GM19324 (cell line): ENCODE measurements around the gene DPF1.
"Not testable (repeated sequence)": the region's sequence is repeated elsewhere in the genome, so short reads cannot be mapped to it uniquely, and the experiment has no call there.

Experiments used
- ATAC-seq: cut with Tn5 transposase; IDR thresholded peaks from one replicate; pipeline ENCODE4 v1.9.1; 2021; ENCODE audit warnings: mild to moderate bottlenecking, moderate library complexity; ENCODE audit not compliant: unreplicated experiment, low FRiP score

DPF1 gene

DNA sequence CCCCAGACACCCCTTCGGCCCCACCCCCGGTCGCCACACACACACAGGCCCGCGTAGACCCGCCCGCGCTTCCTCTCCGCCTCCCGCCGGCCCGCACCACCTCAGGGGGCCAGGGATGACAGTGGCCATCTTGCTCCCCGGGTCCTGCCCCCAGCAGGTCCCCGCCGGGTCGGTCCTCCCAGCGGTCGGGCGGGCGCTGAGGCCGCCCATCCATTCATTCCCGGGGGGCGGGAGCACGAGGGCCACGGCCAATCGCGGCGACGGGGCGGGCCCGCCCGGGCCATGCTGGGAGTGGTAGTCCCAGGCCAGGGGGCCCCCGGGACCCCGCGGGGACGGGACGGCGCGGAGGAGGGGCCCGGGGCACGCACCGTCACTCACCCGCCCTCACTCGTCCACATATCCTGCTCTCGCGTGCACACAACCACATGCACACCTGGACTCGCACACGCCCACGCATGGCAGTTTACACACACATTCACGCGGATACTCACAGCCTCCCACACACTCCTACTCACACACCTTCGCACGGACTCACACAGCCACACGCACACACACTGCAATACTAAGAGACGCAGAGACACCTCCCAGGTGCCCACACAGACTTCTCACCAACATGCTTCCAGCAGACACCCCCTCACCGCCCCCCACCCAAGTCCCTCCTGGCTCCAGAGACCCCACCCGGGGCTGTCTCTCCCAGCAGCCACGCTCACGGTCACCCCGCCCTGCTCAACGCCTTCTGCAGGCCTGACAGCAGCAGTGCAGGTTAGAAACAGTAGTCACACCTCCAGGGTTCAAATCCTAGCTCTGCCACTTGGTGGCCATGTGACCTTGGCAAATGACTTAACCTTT, at the start of gene DPF1:
Gene DPF1, minus strand, starts transcription at position 209 of the 849 bp plus-strand sequence. Its CDS starts 80 bp downstream, at position 129.
- peak; percentile 58 for ATAC-seq

DNA sequence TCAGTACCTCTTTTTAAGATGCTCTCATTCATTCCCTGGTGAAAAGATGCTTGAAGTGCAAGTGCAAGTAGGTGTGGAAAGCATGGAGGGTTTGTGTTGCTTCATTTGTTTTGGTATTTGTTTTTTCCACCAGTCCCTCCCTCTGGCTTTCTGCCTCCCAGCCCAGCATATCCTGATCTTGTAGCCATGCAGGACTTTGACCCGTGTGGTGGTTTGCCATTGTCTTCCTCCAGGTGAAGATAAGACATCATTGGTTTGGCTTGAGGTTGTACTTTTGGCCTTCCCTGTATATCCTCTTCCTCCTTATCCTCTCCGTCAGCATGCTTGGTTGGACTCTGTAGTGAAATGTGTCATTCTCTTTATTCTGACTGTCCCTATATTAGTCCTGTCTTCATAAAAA, 49.5 kb upstream of the DPF1 start:
- ATAC-seq: no peak

DNA sequence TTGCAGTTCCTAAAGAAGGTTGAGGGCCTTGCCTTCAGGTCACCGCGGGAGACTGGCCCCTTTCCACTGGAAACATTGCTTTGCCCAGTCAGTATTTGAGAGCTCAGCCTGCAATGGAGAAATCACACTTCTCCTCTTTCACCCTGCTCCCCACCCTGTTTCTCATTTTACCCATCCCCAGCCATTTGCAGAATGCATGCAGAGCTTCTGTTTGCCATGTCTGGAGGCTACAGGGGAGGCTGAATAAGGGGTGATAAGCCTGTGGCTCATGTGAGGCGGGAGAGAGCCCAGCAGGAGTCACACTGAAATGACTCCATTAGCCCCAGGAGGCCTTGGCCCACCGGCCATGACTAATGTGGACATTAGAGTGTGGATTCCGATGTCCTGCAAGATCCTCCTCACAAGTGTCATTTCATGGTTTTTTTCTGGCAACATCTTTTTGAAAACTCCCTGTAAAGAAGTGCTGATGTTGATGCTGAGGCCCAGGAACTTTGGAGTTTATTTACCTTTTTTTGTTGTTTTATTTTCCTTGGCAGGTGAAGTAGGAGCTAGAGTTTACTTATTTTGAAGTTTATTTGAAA, 46.7 kb upstream of the DPF1 start:
- no peak for ATAC-seq

DNA sequence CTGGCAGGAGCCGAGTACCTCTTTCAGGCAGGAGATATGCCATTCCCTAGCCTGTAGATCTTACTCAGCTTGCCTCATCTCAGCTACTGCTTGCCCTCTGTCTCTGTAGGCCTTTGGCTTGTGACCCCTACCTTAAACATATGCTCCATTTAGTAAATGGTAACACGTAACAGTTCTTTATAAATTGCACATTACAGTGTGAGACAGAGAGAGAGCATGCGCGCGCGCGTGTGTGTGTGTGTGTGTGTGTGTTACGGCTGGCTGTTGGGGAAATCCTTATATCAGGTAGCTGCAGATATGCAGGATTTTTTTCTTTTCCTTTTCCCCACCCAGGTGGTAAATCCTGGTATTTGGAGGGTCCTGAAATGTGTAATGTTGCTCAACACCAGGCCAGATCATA, 44.5 kb upstream of the DPF1 start:
- no peak for ATAC-seq

DNA sequence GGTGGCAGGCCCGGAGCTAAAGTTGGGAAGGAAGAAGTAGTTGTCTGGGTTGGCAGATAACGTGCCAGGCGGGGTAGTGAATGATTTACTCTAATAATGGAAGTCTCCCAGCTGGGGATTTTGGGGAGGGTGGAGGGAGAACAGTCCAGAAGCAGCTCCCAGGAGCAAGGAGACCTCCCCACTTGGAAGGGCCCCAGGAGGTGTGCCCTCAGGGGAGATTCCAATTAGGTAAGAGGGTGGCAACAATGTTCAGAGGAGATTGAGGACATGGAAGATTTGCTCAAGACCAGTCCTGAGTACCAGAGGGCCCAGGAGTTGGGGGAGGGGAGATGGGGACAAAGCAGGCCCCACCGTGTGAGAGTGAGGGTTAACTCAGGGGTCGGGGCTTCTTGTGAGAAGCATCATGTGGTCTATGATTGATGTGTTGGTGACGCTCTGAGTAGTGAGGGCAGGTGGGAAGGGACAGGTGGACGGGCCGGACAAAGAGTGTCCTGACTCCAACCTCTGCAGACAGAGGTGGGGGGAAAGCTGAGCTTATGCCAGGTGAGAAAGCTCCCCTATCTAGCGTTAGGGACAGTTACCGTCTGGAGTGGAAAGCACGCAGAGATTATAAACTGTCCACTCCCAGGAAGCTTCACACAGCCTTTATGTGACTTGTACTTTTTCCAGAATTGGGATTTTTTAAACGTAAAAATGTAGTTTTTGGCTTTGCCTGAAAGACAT, 43.9 kb upstream of the DPF1 start:
- ATAC-seq: no peak

DNA sequence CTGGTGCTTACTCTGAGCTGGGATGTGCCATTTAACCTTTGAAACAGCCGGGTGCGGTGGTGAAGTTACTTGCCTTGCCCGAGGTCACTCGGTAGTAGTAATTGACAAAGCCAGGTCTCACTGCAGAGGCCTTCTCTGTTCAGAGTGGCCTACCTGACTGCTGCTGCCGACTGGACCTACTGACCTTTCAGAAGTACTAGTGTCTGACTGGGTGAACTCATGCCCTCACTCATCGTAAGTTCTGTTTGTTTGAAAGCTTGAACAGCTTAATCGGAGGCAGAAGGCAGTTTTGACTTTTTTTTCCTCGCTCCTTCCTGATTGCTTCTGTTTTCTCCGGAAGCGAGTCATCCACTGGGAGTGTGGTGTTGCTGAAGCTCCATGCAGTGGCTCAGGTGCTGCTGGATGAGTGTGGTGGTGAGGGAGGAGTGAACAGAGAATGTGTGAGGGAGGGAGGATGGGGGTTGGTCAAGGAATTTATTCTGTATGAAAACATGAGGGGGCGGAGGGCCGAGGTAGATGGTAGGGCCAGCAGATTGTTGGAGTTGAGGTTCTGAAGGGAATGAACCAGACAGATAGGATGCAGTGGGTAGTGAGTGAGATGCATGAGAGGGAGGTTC, 43.1 kb upstream of the DPF1 start:
- ATAC-seq: no peak

DNA sequence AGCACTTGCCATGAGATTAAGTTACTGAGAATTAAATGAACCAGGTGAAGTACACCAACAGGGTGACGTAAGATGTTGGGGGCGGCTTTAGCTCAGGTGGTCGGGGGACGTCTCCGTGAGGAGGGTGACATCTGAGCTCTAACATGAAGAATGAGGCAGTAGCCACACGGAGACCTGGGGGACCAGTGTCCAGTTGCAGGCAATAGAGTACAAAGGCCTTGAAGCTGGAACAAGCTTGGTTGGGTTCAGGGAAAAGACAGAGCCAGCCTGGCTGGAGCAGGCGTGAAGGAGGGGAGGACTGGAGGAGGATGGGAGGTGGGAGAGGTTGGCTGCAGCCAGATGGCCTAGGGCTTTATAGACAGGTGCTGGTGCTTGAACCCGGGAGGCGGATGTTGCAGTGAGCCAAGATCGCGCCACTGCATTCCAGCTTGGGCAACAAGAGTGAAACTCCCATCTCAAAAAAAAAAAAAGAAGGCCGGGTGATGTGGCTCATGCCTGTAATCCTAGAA, 42.0 kb upstream of the DPF1 start:
- no peak for ATAC-seq

DNA sequence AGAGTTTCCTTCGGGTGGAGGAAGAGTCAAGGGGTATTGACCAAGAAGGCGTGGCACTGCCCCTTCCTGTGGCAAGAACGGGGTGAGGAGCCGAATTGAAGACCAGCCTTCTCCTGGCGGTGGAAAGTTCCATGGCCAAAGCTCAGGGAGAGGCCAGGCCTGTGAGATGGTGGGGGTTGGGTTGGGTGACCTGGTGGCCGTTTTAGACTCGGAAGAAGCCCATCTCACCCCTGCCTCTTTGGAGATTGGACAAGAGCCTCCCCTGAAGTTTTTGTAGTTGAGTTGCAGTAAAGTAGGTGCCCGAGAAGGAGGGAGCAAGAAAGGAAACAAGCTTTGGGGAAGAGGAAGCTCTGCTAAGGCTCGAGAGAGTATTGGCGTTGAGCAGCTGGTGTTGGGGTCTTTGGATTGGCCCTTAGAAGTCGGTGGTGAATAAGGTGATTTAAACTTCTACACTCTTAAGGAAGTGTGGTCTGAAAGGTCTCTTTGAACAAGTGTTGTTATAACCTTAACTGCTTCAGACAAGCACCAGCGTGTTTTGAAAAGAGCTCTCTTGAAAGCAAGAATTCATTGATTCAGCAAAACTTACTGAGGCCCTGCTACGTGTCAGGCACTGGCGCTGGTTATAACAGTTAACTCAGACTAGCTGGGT, 41.3 kb upstream of the DPF1 start:
- ATAC-seq: no peak

DNA sequence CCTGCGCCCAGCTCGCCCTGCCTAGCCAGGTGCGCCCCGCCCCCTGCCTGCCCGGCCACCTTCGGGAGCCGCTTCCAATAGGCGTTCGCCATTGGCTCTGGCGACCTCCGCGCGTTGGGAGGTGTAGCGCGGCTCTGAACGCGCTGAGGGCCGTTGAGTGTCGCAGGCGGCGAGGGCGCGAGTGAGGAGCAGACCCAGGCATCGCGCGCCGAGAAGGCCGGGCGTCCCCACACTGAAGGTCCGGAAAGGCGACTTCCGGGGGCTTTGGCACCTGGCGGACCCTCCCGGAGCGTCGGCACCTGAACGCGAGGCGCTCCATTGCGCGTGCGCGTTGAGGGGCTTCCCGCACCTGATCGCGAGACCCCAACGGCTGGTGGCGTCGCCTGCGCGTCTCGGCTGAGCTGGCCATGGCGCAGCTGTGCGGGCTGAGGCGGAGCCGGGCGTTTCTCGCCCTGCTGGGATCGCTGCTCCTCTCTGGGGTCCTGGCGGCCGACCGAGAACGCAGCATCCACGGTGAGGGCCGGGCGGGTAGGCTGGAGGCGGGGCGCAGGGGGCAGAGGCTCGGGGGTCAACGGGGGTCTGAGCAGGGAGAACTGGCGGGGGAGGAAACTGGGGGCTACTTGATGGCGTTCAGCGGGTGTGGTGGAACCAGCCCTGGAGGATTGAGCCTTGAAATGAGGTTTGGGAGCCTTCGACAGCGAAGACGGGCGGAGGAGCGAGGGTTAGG, 40.6 kb upstream of the DPF1 start, which contains the start of gene SPINT2:
Gene SPINT2, plus strand, starts transcription at position 88 of the 727 bp plus-strand sequence. Its CDS starts 320 bp downstream, at position 408.
- ATAC-seq: no peak

DNA sequence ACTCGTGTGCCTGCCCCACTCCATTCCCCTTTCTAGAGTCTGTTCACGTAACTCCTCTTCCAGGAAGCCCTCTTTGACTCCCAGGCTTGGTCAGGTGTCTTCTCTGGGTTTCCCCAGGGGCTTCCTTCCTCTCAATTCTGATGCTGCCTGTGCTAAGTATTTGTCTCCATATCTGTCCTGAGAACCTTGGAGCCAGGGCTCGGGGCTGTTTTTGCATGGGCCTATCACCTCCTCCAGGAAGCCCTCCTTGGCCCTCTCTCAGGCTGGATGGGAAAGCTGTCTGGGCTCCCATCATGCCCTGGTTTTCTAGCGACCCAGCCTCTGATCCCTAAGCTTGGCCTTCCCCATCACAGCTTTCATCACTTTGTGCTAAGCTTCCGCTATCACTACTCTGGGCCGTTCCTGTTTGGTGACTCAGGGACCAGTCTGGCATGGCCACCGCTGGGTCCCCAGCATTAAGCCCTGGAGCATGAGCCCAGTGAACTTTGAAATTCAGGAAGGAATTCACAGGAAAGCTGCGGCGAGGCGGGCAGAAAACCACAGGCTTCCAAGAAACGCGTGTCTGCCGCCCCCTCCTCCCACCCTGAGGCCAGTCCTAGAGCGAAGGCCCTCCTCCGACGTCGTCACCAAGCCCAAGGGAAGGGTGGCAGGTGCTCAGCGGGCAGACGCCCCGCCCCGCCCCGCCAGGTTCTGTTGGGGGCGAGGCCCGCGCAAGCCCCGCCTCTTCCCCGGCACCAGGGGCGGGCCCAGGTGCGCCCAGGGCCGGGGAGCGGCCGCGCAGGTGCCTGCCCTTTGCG, 39.9 kb upstream of the DPF1 start:
- ATAC-seq: no peak

DNA sequence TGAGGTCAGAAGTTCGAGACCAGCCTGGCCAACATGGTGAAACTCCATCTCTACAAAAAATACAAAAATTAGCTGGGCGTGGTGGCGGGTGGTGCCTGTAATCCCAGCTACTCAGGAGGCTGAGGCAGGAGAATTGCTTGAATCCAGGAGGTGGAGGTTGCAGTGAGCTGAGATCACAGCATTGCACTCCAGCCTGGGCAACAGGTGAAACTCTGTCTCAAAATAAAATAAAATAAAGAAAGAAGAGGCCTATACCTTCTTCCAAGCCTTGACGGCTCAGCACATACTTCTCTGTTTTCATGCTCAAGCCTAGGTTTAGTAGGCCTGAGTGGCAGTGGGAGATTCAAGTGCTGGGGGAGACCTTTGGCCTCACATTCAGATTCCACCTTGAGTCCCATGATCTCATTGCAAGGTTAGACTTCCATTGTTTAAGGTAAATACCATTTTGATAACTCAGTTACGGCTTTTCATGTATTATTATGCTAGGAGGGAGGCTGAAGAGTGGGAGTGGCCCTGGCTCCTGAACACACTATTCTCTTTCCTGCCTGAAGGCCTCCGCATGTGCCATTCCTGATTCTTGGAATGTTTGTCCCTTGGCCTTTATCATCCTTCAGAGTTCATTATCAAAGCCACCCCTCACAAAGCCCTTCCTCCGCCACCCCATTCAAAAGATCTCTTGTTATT, 38.7 kb upstream of the DPF1 start:
- ATAC-seq: no peak

DNA sequence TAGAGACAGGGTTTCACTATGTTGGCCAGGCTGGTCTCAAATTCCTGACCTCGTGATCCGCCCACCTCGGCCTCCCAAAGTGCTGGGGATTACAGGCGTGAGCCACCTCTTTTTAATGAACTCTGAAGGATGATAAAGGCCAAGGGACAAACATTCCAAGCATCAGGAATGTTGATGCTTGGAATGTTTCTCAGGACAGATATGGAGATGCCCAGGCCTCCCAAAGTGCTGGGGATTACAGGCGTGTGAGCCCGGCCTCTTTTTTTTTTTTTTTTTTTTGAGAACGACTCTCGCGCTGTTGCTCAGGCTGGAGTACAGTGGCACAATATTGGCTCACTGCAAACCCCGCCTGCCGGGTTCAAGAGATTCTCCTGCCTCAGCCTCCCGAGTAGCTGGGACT, 37.9 kb upstream of the DPF1 start:
- ATAC-seq: not testable (repeated sequence)

DNA sequence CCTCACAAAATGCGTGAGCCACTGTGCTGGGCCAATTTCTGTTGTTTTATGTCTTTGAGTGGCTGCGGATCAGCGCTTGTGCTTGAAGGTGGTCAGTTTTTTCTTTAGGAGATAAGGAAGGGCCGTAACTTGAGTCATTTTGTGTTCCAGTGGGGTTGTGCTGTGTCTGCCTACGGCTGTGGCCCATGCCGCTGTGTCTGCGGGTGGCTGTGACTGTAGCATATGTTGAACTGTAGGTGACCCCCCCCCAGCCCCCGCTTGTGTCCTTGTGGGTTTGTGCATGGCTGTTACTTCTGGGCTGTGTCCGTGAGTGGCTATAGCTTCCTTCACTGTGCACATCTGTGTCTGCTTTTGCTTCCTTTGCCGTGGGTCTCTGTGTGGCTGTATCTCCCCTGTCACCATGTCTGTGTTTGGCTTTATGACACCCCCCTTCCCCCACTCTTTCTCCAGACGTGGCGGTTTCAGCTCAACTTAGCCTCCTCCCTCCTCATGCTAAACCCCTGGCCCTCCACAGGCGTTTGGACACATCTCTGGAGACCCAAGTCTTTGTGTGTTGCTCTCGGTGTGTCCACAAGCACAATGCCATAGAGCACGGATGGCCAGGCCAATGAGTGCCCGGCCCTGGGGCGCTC, 31.5 kb upstream of the DPF1 start:
- no peak for ATAC-seq

DNA sequence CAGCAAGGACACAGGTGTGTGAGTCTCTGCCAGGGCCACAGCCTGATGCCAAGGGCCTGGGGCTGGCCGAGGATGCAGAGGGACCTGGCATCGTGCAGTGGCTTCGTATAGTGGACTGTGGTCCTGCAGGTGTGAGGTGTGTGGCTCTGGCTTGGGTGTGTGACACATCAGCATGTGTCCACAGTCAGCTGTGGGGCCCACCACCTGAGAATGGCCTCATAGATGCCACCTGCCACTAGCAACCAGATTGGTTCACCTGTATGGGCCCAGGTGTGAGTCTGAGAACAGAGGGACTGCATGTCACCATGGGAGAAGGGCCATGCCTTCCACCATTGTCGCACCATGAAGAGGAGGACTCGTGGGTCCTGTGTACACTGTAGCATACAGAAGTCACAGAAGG, 29.8 kb upstream of the DPF1 start:
- ATAC-seq: no peak

DNA sequence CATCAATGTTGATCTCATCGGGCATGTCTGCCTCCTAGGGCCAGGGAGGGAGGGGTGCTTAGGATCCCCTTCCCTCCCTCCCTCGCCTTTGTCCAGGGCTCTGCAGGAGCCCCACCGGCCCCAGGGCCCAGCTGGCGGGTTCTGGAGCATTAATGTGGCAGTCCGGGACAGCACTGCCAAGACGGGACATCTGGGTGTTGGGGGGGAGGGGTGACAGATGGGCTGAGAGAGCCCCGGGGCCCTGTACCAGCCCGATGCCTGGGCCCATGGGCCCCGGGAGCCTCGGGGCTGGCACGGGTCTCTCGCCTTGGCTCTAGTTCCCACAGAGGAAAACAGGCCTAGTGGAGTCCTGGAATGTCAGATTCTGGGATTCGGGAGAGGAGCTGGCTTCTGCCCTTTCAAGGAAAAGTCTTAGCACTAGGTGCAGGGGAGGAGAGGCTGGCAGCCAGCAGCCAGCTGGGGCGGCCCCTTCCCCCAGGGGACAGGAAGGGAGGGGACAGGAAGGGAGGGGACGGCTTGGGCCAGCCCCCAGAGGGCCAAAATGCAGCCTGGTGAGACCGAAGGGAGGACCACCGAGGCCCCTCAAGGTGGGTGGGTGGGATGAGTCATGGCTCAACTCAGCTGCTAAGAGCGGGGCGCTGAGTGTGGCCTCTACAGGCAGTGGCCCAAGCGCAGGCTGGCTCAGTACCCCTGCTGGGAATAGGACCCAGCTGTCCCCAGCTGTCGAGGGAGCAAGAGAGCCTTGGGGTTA, 29.1 kb upstream of the DPF1 start:
- ATAC-seq: no peak

DNA sequence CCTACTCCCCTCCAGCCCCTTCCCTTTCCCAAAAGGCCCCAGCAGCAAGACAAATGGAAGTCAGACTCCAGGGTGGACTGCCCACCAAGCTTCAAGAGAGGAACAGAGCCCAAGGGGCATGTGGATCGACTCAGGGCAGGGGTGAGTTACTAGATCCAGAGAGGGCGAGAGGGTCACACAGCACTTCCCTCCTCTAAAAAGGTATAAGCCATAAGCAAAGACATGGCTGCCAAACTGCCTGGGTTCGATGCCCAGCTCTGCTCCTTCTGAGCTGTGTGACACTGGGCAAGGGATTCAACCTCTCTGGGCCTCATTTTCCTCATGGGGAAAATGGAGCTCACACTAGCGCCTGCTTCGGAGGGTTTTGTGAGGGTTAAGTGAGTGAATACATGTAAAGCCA, 28.4 kb upstream of the DPF1 start:
- ATAC-seq: no peak

DNA sequence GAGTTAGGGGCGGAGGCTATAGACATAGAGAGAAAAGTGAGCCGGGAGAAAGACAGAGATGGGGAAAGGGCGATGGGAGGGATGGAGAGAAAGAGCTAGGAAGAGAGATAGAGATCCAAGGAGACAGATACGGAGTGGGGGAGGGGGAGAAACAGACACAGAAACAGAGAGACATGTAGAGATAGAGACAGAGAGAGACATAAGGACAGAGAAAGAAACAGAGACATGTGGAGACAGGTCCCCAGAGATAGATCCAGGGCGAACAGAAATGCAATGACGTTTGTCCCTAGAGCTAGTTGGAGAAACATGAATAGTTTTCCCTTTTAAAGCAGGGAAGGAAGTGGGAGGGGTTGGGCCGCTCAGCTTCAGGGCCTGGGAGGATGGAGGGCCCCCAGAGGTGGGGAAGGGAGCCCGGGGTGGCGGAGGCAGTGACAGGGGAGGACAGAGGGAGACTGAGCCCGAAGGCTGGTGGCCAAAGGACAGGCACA, 27.6 kb upstream of the DPF1 start:
- ATAC-seq: no peak
